HEK293 (cell line): Measurements from ENCODE around the gene BRD3OS.

Source experiments
- CTCF ChIA-PET: fragments of 350-600 bp; formaldehyde crosslinking; extraction: SDS; loops from one replicate; lab custom pipeline; 2021; ENCODE audit warnings: antibody characterized with exemption; lab: Yijun Ruan, JAX
- POLR2A ChIA-PET: fragments of 300-600 bp; formaldehyde crosslinking; extraction: SDS; loops from one replicate; lab custom pipeline; 2020; ENCODE audit warnings: antibody characterized with exemption, inconsistent platforms; lab: Yijun Ruan, JAX
- H3K27ac ChIP-seq: fragments of 200-500 bp; sonication (Bioruptor generic); 2 replicates; pipeline ENCODE4 v1.5.1; 2014; ENCODE audit warnings: low read depth, low read length, control low read depth, inconsistent platforms; ENCODE audit errors: extremely low read depth
- H3K36me3 ChIP-seq, 2 experiments: fragments of 200-500 bp in 1 of 2; sonication (Bioruptor generic) in 1 of 2; 1 replicate in 1 of 2; 2 replicates in 1 of 2; pipeline ENCODE4 v1.5.1; 2014 to 2017; ENCODE audit warnings: inconsistent platforms in 2 of 2, low read length in 2 of 2; ENCODE audit not compliant: control insufficient read depth in 2 of 2, insufficient read depth in 1 of 2
- H3K4me1 ChIP-seq: fragments of 200-500 bp; sonication (Bioruptor generic); 2 replicates; pipeline ENCODE4 v1.5.1; 2014; ENCODE audit warnings: mild to moderate bottlenecking, low read length, inconsistent platforms; ENCODE audit not compliant: control insufficient read depth, insufficient read depth
- H3K4me3 ChIP-seq: 2 replicates; pipeline ENCODE4 v1.5.1; 2011; ENCODE audit warnings: low read depth, mild to moderate bottlenecking, control low read depth, low read length, moderate library complexity
- H3K9me3 ChIP-seq: fragments of 200-500 bp; sonication (Bioruptor generic); 2 replicates; pipeline ENCODE4 v1.5.1; 2014; ENCODE audit warnings: low read depth, low read length, inconsistent platforms; ENCODE audit not compliant: control insufficient read depth, insufficient read depth
- GLI2 ChIP-seq: fragments of 450-650 bp; formaldehyde crosslinking; IDR thresholded peaks from 2 replicates; pipeline ENCODE4; 2017; ENCODE audit warnings: missing biosample characterization, missing genetic modification characterization, low read depth, borderline replicate concordance
- HOXC10 ChIP-seq: sonication (generic); formaldehyde crosslinking; IDR thresholded peaks from 2 replicates; pipeline ENCODE4 v1.8.1; 2023; ENCODE audit warnings: mild to moderate bottlenecking, missing genetic modification reagents
- KLF1 ChIP-seq: fragments of 450-650 bp; formaldehyde crosslinking; IDR thresholded peaks from 2 replicates; pipeline ENCODE4 v1.5.1; 2016; ENCODE audit warnings: missing biosample characterization, missing genetic modification characterization
- MEIS1 ChIP-seq: sonication (generic); formaldehyde crosslinking; IDR thresholded peaks from 2 replicates; pipeline ENCODE4 v1.8.1; 2022; ENCODE audit warnings: missing genetic modification reagents, mild to moderate bottlenecking, borderline replicate concordance
- TRIM28 ChIP-seq: IDR thresholded peaks from 2 replicates; pipeline ENCODE4 v1.6.1; 2011; ENCODE audit warnings: low read length, control low read depth, borderline replicate concordance
- ZBTB20 ChIP-seq: fragments of 450-650 bp; formaldehyde crosslinking; IDR thresholded peaks from 2 replicates; pipeline ENCODE4 v1.5.1; 2016; ENCODE audit warnings: missing biosample characterization, missing genetic modification characterization
- ZNF169 ChIP-seq: fragments of 450-650 bp; formaldehyde crosslinking; IDR thresholded peaks from 2 replicates; pipeline ENCODE4 v1.5.1; 2016; ENCODE audit warnings: missing biosample characterization, missing genetic modification characterization
- ZNF184 ChIP-seq: fragments of 450-650 bp; IDR thresholded peaks from 2 replicates; pipeline ENCODE4 v1.5.1; 2018; ENCODE audit warnings: missing biosample characterization, mild to moderate bottlenecking, missing genetic modification characterization
- ZNF24 ChIP-seq: fragments of 450-650 bp; formaldehyde crosslinking; IDR thresholded peaks from 2 replicates; pipeline ENCODE4 v1.5.1; 2016; ENCODE audit warnings: missing biosample characterization, missing genetic modification characterization
- ZNF292 ChIP-seq: fragments of 450-650 bp; formaldehyde crosslinking; IDR thresholded peaks from 2 replicates; pipeline ENCODE4 v1.5.1; 2016; ENCODE audit warnings: low read depth, missing biosample characterization, missing genetic modification characterization, borderline replicate concordance
- ZNF426 ChIP-seq: fragments of 450-650 bp; formaldehyde crosslinking; IDR thresholded peaks from 2 replicates; pipeline ENCODE4 v1.5.1; 2017; ENCODE audit warnings: missing biosample characterization, missing genetic modification characterization, mild to moderate bottlenecking, inconsistent platforms, moderate library complexity
- ZNF473 ChIP-seq: fragments of 450-650 bp; formaldehyde crosslinking; IDR thresholded peaks from 2 replicates; pipeline ENCODE4 v1.5.1; 2017; ENCODE audit warnings: missing biosample characterization, missing genetic modification characterization
- ZNF549 ChIP-seq: fragments of 450-650 bp; IDR thresholded peaks from 2 replicates; pipeline ENCODE4 v1.5.1; 2018; ENCODE audit warnings: missing biosample characterization, missing genetic modification characterization, mild to moderate bottlenecking, inconsistent platforms, moderate library complexity
- ZNF555 ChIP-seq: fragments of 450-650 bp; formaldehyde crosslinking; conservative IDR thresholded peaks from 2 replicates; pipeline ENCODE4 v1.5.1; 2017; ENCODE audit warnings: missing biosample characterization, mild to moderate bottlenecking, missing genetic modification characterization, inconsistent platforms
- ZNF623 ChIP-seq: fragments of 450-650 bp; formaldehyde crosslinking; IDR thresholded peaks from 2 replicates; pipeline ENCODE4 v1.5.1; 2016; ENCODE audit warnings: missing biosample characterization, missing genetic modification characterization
- ZNF654 ChIP-seq: fragments of 450-650 bp; formaldehyde crosslinking; IDR thresholded peaks from 2 replicates; pipeline ENCODE4 v1.5.1; 2016; ENCODE audit warnings: low read depth, missing biosample characterization, missing genetic modification characterization
- ZNF677 ChIP-seq: fragments of 450-650 bp; IDR thresholded peaks from 2 replicates; pipeline ENCODE4 v1.5.0; 2018; ENCODE audit warnings: missing biosample characterization, mild to moderate bottlenecking, missing genetic modification characterization, moderate library complexity
- ZNF76 ChIP-seq: fragments of 450-650 bp; formaldehyde crosslinking; IDR thresholded peaks from 2 replicates; pipeline ENCODE4; 2016; ENCODE audit warnings: low read depth, missing biosample characterization, missing genetic modification characterization, borderline replicate concordance
- ZNF777 ChIP-seq: fragments of 450-650 bp; formaldehyde crosslinking; IDR thresholded peaks from 2 replicates; pipeline ENCODE4 v1.5.1; 2017; ENCODE audit warnings: missing biosample characterization, missing genetic modification characterization, borderline replicate concordance
- TF ChIP-seq, protein P1 (sequence below): fragments of 450-650 bp; formaldehyde crosslinking; IDR thresholded peaks from 2 replicates; pipeline ENCODE4 v1.5.1; 2016; ENCODE audit warnings: missing biosample characterization, missing genetic modification characterization
- TF ChIP-seq, protein P2 (sequence below): fragments of 450-650 bp; formaldehyde crosslinking; IDR thresholded peaks from 2 replicates; pipeline ENCODE4 v1.5.1; 2016; ENCODE audit warnings: missing biosample characterization, missing genetic modification characterization
- TF ChIP-seq, protein P3 (sequence below): fragments of 450-650 bp; formaldehyde crosslinking; IDR thresholded peaks from 2 replicates; pipeline ENCODE4 v1.5.1; 2016; ENCODE audit warnings: missing biosample characterization, missing genetic modification characterization, borderline replicate concordance

BRD3OS gene

DNA sequence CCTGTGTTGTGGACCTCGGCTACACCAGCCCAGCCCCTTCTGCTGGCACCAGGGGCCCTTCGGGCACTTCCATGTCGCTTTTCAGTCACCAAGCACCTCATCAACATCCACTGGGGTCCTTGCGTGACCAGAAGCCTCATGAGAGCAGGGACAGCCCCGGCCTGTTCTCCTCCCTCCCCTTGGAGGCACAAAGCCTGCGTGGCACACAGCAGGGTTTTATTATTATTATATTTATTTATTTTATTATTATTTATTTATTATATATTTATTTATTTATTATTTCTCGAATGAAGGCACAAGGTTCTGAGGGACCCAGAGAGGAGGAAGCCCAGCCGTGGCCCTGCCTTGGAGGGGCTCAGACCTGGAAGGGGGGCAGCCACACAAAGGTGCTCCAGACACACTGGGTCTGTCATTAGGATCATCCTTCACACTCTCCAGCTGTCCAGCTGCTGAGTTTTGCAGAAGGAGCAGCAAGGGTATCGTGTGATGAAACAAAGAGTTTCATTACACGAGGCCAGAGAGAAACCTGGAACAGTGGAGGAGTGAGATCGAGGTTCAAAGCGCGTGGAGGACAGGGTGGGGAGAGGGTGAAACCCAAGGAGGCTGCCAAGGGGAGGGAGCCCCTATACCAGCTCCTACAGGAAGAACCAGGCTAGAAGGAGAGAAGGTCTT, 38.4 kb upstream of the BRD3OS start:
- CTCF ChIA-PET: interaction anchor here (0.6 to 0.7 kb wide), 2 partner anchors 17 to 326 kb away, joined by 3 to 4 read pairs; no protein-coding TSS in a partner anchor
- Histone ChIP-seq H3K9me3 (no peaks in the 10 kb centered on the region), H3K4me3 (no peak overlapping the region)
- TF ChIP-seq ZNF549 (tag by site-specific recombination): no peak
- TF ChIP-seq ZNF623 (tag by site-specific recombination): no peak
- TF ChIP-seq ZNF76 (tag by site-specific recombination): no peak
- no peak for TF ChIP-seq ZNF426 (tag by site-specific recombination)
- no peak for TF ChIP-seq ZNF169 (tag by site-specific recombination)
- TF ChIP-seq ZNF777 (tag by site-specific recombination): no peak
- no peak for TF ChIP-seq ZBTB20 (tag by site-specific recombination)
- TF ChIP-seq, all 188 proteins: peak for 0
- POLR2A ChIA-PET: interaction anchor here (0.6 kb wide), 1 partner anchor 493 kb away, joined by 10 read pairs; no protein-coding TSS in a partner anchor
- no peaks in the 10 kb centered on the region for H3K36me3 ChIP-seq
- peaks cover 2% of the 10 kb centered on the region; the same call in 1 of the 2 replicates for H3K4me1 ChIP-seq
- no peak overlapping the region for H3K27ac ChIP-seq

DNA sequence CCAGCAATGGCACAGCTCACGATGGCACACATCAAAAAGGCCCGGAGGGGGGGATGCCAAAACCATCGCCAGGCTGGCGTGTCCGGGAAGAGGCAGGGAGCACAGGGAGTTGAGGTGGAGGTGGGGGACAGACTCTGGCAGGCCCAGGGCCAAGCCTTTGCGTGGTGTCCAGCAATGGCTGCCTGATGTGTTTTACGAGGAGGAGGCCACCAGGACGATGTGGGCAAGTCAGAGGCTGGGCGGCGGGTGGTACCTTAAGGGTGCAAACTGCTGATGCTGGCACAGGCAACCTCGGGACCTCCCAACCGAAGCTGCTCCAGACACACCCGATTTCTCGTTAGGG, 37.9 kb upstream of the BRD3OS start:
- ChIA-PET CTCF (interaction anchor here (0.6 to 0.7 kb wide), 2 partner anchors 18 to 326 kb away, joined by 3 to 4 read pairs; no protein-coding TSS in a partner anchor), POLR2A (interaction anchor here (0.6 kb wide), 1 partner anchor 493 kb away, joined by 10 read pairs; no protein-coding TSS in a partner anchor)
- Histone ChIP-seq H3K4me3 (no peak overlapping the region), H3K9me3 (no peaks in the 10 kb centered on the region), H3K36me3 (no peaks in the 10 kb centered on the region), H3K27ac (no peak overlapping the region), H3K4me1 (peaks cover 2% of the 10 kb centered on the region; the same call in 1 of the 2 replicates)
- TF ChIP-seq ZNF184 (tag by site-specific recombination) (no peak), KLF1 (tag by site-specific recombination) (0 out of 2 replicates have a peak, but pooled peaks have one; percentile 19)

DNA sequence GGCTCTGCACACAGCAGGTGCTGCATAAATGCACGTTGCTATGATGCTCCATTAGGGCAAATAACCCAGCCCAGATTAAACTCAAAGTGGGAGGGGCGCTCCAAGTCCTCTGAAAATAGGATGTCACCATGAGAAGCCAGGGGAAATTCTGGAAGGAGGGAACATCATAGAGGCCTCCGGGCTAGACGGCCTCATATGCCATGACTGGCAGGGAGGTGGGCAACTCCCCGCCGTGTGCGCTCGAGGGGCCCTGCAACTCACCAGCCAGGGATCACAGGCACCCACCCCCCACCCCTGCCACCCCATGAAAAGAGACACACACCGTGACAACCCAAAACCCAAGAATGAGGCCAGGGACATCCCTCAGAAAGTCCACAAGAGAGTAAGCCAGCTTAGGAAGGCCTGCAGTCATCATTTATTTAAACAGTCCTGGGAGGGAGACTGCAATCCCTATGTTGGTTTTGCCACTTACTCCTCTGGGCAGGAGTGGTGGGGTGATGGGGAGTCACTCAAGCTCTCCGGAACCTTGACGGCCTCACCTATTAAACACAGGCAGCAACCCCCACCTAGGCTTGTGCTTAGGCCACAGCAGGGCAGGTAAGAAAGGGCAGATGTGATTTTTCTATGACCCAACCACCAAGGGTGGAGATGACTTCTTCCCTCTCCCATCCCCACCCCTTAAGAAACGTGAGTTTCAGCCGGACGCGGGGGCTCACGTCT, 37.2 kb upstream of the BRD3OS start:
- Histone ChIP-seq H3K9me3 (no peaks in the 10 kb centered on the region), H3K36me3 (no peaks in the 10 kb centered on the region), H3K4me3 (no peak overlapping the region), H3K4me1 (peaks cover 3% of the 10 kb centered on the region; the same call in 1 of the 2 replicates), H3K27ac (no peak overlapping the region)
- ChIA-PET CTCF (no interaction called here), POLR2A (no interaction called here)
- TF ChIP-seq ZNF292 (tag by site-specific recombination) (no peak), MEIS1 (CRISPR knock-in tag) (no peak), ZNF654 (tag by site-specific recombination) (no peak), ZNF24 (no peak), ZNF677 (tag by site-specific recombination) (no peak), TRIM28 (no peak), GLI2 (tag by site-specific recombination) (no peak), HOXC10 (CRISPR knock-in tag) (no peak), ZNF473 (tag by site-specific recombination) (no peak), ZNF555 (tag by site-specific recombination) (no peak)
- TF ChIP-seq, protein P1, sequence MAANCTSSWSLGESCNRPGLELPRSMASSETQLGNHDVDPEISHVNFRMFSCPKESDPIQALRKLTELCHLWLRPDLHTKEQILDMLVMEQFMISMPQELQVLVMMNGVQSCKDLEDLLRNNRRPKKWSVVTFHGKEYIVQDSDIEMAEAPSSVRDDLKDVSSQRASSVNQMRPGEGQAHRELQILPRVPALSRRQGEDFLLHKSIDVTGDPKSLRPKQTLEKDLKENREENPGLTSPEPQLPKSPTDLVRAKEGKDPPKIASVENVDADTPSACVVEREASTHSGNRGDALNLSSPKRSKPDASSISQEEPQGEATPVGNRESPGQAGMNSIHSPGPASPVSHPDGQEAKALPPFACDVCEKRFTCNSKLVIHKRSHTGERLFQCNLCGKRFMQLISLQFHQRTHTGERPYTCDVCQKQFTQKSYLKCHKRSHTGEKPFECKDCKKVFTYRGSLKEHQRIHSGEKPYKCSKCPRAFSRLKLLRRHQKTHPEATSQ (tag by site-specific recombination): no peak
- TF ChIP-seq, protein P2, sequence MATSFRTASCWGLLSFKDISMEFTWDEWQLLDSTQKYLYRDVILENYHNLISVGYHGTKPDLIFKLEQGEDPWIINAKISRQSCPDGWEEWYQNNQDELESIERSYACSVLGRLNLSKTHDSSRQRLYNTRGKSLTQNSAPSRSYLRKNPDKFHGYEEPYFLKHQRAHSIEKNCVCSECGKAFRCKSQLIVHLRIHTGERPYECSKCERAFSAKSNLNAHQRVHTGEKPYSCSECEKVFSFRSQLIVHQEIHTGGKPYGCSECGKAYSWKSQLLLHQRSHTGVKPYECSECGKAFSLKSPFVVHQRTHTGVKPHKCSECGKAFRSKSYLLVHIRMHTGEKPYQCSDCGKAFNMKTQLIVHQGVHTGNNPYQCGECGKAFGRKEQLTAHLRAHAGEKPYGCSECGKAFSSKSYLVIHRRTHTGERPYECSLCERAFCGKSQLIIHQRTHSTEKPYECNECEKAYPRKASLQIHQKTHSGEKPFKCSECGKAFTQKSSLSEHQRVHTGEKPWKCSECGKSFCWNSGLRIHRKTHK (tag by site-specific recombination): no peak
- TF ChIP-seq, protein P3, sequence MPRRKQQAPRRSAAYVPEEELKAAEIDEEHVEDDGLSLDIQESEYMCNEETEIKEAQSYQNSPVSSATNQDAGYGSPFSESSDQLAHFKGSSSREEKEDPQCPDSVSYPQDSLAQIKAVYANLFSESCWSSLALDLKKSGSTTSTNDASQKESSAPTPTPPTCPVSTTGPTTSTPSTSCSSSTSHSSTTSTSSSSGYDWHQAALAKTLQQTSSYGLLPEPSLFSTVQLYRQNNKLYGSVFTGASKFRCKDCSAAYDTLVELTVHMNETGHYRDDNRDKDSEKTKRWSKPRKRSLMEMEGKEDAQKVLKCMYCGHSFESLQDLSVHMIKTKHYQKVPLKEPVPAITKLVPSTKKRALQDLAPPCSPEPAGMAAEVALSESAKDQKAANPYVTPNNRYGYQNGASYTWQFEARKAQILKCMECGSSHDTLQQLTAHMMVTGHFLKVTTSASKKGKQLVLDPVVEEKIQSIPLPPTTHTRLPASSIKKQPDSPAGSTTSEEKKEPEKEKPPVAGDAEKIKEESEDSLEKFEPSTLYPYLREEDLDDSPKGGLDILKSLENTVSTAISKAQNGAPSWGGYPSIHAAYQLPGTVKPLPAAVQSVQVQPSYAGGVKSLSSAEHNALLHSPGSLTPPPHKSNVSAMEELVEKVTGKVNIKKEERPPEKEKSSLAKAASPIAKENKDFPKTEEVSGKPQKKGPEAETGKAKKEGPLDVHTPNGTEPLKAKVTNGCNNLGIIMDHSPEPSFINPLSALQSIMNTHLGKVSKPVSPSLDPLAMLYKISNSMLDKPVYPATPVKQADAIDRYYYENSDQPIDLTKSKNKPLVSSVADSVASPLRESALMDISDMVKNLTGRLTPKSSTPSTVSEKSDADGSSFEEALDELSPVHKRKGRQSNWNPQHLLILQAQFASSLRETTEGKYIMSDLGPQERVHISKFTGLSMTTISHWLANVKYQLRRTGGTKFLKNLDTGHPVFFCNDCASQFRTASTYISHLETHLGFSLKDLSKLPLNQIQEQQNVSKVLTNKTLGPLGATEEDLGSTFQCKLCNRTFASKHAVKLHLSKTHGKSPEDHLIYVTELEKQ: no peak
